ENCODE data around the gene GINS1.

GINS1 gene

DNA sequence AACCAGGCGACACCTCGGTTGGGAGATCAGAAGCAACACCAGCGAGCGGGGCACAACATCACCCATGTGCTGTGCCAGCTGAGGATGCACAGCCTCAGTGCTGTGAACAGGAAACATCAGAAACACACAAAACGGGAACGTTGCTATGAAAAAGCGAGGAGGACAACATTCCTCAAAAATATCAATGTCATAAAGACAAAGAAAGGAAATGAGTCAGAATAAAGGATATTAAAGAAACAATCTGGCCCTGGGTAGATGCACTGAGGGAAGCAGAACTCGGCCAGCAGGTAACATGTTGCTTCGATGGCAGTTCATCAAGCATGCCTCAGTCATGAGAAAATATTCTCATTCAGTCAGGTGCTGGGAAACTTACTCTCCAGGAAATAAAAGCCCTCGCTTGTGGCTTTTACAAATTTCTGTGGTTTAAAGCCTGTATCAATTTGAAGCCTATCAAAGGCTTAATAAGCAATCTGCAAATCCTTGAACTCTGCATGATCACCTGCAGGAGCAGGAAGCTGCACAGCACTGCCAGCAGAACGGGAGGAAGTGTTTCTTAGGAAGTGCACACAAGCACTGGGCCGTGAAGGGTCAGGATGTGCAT lies 77.5 kb downstream of the GINS1 start:
- no peak for TF ChIP-seq GATA2 (IDR thresholded peaks at IDR 0.05; ENCODE audit: low read depth, low read length)
- TF ChIP-seq GATA3 (IDR thresholded peaks at IDR 0.05; ENCODE audit: low read depth, low read length), result no peak

GRCh38 chr20:25485872-25486271 lies 78.4 kb downstream of the GINS1 start:
- TF ChIP-seq GATA3 (IDR thresholded peaks at IDR 0.05; ENCODE audit: low read depth, low read length) (no peak), GATA2 (IDR thresholded peaks at IDR 0.05; ENCODE audit: low read depth, low read length) (no peak)

DNA sequence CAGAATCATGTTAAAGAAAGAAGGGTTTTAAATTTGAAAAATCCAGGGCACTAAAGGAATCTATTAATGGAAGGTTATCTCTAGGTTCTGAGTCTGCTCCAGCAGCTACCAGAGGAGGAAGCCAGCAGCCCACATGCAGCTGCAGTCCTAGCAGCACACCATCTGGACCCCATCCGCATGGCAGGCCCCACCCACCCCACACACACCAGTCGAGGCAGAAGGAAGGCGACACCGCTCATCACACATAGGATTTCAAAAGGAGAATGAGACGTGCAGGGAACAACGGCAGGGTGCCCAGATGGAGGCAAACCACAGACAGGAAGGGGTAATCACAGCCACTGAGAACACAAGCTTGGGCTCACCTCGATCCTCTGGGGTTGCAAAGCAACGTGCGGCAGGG lies 78.9 kb downstream of the GINS1 start:
- TF ChIP-seq GATA2 (IDR thresholded peaks at IDR 0.05; ENCODE audit: low read depth, low read length), result no peak
- TF ChIP-seq GATA3 (IDR thresholded peaks at IDR 0.05; ENCODE audit: low read depth, low read length), result no peak

- TF ChIP-seq GATA2 (IDR thresholded peaks at IDR 0.05; ENCODE audit: low read depth, low read length) (no peak), GATA3 (IDR thresholded peaks at IDR 0.05; ENCODE audit: low read depth, low read length) (no peak)
Measured at GRCh38 chr20:25487306-25487705, 79.8 kb downstream of the GINS1 start.

- no peak for TF ChIP-seq GATA2 (IDR thresholded peaks at IDR 0.05; ENCODE audit: low read depth, low read length)
- no peak for TF ChIP-seq GATA3 (IDR thresholded peaks at IDR 0.05; ENCODE audit: low read depth, low read length)
Measured at GRCh38 chr20:25487975-25488374, 80.5 kb downstream of the GINS1 start.

DNA sequence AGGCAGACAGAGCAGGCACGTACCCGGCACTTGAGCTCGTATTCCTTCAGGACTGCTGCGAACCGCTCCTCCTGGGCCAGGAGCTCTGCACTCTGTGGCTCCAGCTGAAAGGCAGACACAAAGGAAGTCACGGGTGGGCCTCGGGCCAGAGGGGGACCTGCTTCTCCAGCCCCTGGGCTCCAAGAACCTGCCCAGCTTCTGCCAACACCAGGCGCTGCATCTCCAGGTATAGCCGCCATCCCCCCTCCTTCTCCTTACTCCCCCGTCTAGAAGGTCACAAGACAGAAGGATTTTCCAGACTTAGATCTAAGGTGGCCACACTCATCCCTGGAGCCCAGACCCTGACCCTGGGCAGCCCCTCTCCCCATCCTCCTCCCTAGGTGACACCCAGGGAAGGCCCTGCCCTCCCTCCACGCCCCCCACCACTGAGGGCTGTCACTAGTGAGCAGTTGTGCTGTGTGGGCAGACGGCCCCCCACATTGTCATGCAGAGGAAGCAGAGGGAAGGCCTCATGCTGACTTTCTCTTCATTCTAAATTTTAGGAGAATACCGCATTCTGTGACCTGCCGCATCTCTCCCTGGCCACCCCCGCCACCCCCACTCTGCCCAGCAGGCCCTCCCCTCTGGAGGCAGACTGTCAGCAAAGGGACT lies 81.9 kb downstream of the GINS1 start:
- TF ChIP-seq GATA2 (IDR thresholded peaks at IDR 0.05; ENCODE audit: low read depth, low read length), result no peak
- no peak for TF ChIP-seq GATA3 (IDR thresholded peaks at IDR 0.05; ENCODE audit: low read depth, low read length)

DNA sequence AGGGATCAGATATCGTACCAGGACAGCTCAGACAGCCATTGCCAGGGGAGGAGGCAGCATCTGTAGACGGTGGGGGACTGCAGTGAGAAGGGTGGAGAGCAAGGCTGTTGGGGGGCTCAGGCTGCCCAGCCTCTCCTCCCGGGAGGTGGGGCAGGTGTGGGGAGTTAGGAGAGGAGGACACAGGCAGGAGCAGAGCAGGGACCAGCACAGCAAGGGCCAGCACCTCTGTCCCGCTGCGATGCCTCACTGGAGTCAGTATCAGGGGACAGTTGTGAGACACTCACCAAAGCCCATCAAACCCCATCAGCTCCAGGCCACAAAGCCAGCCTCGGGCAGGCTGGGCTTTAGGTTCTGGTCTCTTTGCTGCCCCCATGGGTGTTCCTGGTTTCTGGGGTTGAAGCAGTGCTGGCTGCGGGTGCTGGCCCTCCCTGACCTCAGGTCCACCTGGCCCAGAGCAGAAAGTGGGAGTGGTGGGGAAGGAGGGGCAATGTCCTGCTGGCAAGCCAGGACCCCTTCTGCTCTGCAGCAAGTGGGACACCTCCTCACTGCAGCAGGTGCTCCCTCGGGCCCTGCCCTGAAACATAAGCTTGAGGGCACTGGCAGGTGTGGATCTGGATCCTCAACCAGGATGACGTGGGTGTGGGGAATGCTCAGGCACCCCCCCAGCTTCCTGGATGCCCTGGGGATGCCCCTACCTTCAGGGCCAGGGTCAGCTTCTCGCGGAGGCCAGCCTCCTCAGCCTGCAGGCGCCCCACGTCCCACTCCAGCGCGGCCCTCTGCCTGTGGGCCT lies 83.4 kb downstream of the GINS1 start:
- TF ChIP-seq GATA2 (IDR thresholded peaks at IDR 0.05; ENCODE audit: low read depth, low read length), result no peak
- no peak for TF ChIP-seq GATA3 (IDR thresholded peaks at IDR 0.05; ENCODE audit: low read depth, low read length)

DNA sequence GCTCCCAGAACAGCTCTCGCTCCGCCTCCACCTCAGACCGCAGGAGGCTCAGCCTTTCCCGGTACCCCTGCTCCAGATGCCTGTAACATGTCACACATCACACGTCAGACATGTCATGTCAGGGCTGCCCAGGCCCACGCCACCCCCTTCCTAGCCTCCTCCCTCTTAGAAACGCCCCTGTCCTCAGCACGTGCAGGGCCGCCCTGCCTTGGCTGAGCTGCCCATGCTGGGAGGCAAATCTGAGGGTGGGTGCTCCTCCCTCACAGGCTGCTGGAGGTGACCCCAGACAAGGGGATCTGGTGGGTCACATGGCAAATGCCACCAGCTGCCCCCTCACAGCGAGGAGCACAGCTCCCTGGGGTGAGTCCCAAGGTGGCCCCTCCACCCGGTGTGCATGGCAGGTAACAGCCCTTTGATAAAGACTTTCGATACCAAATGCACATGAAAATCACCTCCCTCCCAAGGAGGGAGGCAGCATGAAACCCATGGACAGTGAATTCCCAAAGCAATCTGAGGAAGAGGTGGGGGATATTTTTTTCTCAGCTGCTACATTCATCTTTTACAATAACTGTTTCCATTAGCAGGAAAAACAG lies 84.1 kb downstream of the GINS1 start:
- TF ChIP-seq GATA3 (IDR thresholded peaks at IDR 0.05; ENCODE audit: low read depth, low read length) (no peak), GATA2 (IDR thresholded peaks at IDR 0.05; ENCODE audit: low read depth, low read length) (no peak)

DNA sequence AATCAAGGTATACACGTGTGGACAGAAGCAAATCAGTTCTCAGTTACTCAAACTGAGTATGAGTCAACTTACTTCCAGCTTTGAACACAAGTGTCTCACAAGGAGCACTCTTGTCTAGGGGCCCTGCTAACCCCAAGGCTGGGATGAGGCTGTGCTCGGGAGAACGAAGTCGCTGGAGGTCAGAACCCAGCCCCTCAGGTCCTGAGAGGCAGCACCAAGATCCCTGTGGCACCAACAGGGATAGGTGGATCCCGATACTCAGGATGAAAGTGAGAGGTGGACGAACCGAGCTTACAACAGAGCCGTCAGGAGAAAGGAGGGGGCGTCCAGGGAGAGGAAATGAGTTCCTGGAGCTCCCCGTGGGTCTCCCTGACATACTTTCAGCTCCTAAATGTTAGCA lies 85.7 kb downstream of the GINS1 start:
- TF ChIP-seq GATA3 (IDR thresholded peaks at IDR 0.05; ENCODE audit: low read depth, low read length) (no peak), GATA2 (IDR thresholded peaks at IDR 0.05; ENCODE audit: low read depth, low read length) (no peak)

DNA sequence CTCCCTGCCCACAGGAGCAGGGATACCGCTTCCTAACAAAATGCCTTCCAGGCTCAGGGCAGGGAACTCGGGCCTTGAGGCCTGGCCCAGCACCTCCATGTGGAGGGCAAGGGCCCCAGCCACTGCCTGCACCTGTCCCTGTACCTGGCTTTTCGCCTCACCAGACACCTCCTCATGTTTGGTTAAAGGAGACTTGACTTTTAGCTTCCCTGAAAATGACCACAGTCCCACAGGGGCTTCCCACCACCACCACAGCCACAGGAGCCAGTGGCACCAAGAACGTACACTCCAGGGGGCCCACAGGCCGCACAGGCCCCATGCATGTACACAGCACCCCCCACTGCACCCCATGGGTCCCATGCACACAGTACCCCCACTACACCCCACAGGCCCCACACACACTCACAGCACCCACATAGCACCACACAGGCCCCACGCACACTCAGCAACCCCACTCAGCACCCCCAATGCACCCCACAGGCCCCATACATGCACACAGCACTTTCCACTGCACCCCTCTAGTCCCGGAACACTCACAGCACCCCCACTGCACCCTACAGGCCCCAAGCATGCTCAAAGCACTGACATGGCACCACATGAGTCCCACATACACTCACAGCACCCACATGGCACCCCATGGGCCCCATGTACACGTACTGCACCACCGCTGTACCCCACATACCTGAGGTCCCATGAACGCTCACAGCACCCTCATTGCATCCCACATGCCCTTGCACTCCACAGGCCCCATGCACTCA lies 86.5 kb downstream of the GINS1 start:
- TF ChIP-seq GATA3 (IDR thresholded peaks at IDR 0.05; ENCODE audit: low read depth, low read length) (no peak), GATA2 (IDR thresholded peaks at IDR 0.05; ENCODE audit: low read depth, low read length) (no peak)

GRCh38 chr20:25494506-25495188 lies 87.2 kb downstream of the GINS1 start:
- no peak for TF ChIP-seq GATA2 (IDR thresholded peaks at IDR 0.05; ENCODE audit: low read depth, low read length)
- no peak for TF ChIP-seq GATA3 (IDR thresholded peaks at IDR 0.05; ENCODE audit: low read depth, low read length)

DNA sequence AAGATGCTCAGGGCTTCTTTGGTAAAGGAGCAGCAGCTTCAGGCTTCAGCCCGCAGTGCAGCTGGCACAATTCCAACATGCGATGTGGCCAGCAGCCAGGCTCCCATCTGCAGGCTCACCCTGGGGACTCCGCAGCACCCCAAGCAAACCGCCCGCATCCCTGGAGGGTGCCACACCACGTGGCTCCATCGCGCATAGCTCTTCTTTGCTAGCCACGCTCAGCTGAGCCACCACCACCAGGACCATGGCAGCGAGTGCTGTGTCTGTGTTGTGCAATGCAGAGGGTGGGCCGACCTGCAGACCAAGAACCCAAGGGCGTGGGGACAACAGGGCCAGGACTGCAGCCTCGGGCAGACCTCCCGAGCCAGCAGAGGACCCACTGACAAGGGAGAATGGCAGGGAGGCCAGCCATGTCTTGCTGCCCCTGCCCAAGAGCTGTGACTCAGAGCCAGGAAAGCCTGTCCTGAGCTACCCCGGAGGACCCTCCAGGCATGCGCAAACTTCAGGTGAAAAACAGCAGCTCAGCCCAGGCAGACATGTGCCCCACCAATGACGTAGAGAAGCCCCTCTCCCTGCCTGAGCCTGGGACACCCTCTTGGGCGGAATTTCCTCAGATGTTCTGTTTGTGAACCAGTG lies 87.8 kb downstream of the GINS1 start:
- no peak for TF ChIP-seq GATA3 (IDR thresholded peaks at IDR 0.05; ENCODE audit: low read depth, low read length)
- TF ChIP-seq GATA2 (IDR thresholded peaks at IDR 0.05; ENCODE audit: low read depth, low read length), result no peak
